ENCODE results near the gene TNKS1BP1.

The TNKS1BP1 gene

GRCh38 chr11:57260937-57261783 is 63.6 kb downstream of the TNKS1BP1 start:
- Histone ChIP-seq H3K27me3 (replicated peaks; ENCODE audit: control insufficient read depth, insufficient read depth, low read length) (no peaks in the 10 kb centered on the region), H3K9ac (ENCODE audit: low read length) (no peak overlapping the region), H3K4me3 (ENCODE audit: low read length) (no peak overlapping the region), H3K36me3 (ENCODE audit: control insufficient read depth, insufficient read depth, low read length, severe bottlenecking) (no peaks in the 10 kb centered on the region), H3K4me1 (ENCODE audit: control insufficient read depth, insufficient read depth, low read length) (no peaks in the 10 kb centered on the region), H3K9me3 (ENCODE audit: control insufficient read depth, low read length) (peaks cover 11% of the 10 kb centered on the region)
- peak; percentile 21 for DNase-seq (ENCODE audit: low read depth)

- peaks cover 17% of the 10 kb centered on the region for H3K4me1 ChIP-seq (ENCODE audit: control insufficient read depth, insufficient read depth, low read length)
- H3K9ac ChIP-seq (ENCODE audit: low read length) = no peak overlapping the region
- H3K27me3 ChIP-seq (replicated peaks; ENCODE audit: control insufficient read depth, insufficient read depth, low read length) = no peaks in the 10 kb centered on the region
- no peak overlapping the region for H3K4me3 ChIP-seq (ENCODE audit: low read length)
- H3K36me3 ChIP-seq (ENCODE audit: control insufficient read depth, insufficient read depth, low read length, severe bottlenecking) = no peaks in the 10 kb centered on the region
- peaks cover 7% of the 10 kb centered on the region for H3K9me3 ChIP-seq (ENCODE audit: control insufficient read depth, low read length)
- DNase-seq (ENCODE audit: low read depth) = no peak
Measured at GRCh38 chr11:57256119-57256518, 68.6 kb downstream of the TNKS1BP1 start.

- Histone ChIP-seq H3K4me1 (ENCODE audit: control insufficient read depth, insufficient read depth, low read length) (peaks cover 22% of the 10 kb centered on the region), H3K4me3 (ENCODE audit: low read length) (no peak overlapping the region), H3K36me3 (ENCODE audit: control insufficient read depth, insufficient read depth, low read length, severe bottlenecking) (no peaks in the 10 kb centered on the region), H3K27me3 (replicated peaks; ENCODE audit: control insufficient read depth, insufficient read depth, low read length) (no peaks in the 10 kb centered on the region), H3K9ac (ENCODE audit: low read length) (no peak overlapping the region), H3K9me3 (ENCODE audit: control insufficient read depth, low read length) (peaks cover 7% of the 10 kb centered on the region)
- peak; percentile 69 for DNase-seq (ENCODE audit: low read depth)
Measured at GRCh38 chr11:57255618-57256017, 69.1 kb downstream of the TNKS1BP1 start.

GRCh38 chr11:57254631-57255030 is 70.1 kb downstream of the TNKS1BP1 start:
- no peak overlapping the region for H3K4me3 ChIP-seq (ENCODE audit: low read length)
- H3K27me3 ChIP-seq (replicated peaks; ENCODE audit: control insufficient read depth, insufficient read depth, low read length) = no peaks in the 10 kb centered on the region
- peaks cover 27% of the 10 kb centered on the region for H3K4me1 ChIP-seq (ENCODE audit: control insufficient read depth, insufficient read depth, low read length)
- H3K9ac ChIP-seq (ENCODE audit: low read length) = no peak overlapping the region
- no peak for DNase-seq (ENCODE audit: low read depth)
- no peaks in the 10 kb centered on the region for H3K36me3 ChIP-seq (ENCODE audit: control insufficient read depth, insufficient read depth, low read length, severe bottlenecking)
- H3K9me3 ChIP-seq (ENCODE audit: control insufficient read depth, low read length) = peaks cover 7% of the 10 kb centered on the region

- Histone ChIP-seq H3K27me3 (replicated peaks; ENCODE audit: control insufficient read depth, insufficient read depth, low read length) (no peaks in the 10 kb centered on the region), H3K9me3 (ENCODE audit: control insufficient read depth, low read length) (peaks cover 2% of the 10 kb centered on the region), H3K4me1 (ENCODE audit: control insufficient read depth, insufficient read depth, low read length) (peaks cover 32% of the 10 kb centered on the region), H3K36me3 (ENCODE audit: control insufficient read depth, insufficient read depth, low read length, severe bottlenecking) (no peaks in the 10 kb centered on the region), H3K9ac (ENCODE audit: low read length) (no peak overlapping the region), H3K4me3 (ENCODE audit: low read length) (no peak overlapping the region)
- peak; percentile 50 for DNase-seq (ENCODE audit: low read depth)
Measured at GRCh38 chr11:57251491-57252104, 73.2 kb downstream of the TNKS1BP1 start.

- no peaks in the 10 kb centered on the region for H3K9me3 ChIP-seq (ENCODE audit: control insufficient read depth, low read length)
- H3K27me3 ChIP-seq (replicated peaks; ENCODE audit: control insufficient read depth, insufficient read depth, low read length) = no peaks in the 10 kb centered on the region
- no peaks in the 10 kb centered on the region for H3K36me3 ChIP-seq (ENCODE audit: control insufficient read depth, insufficient read depth, low read length, severe bottlenecking)
- no peak for DNase-seq (ENCODE audit: low read depth)
- no peak overlapping the region for H3K4me3 ChIP-seq (ENCODE audit: low read length)
- H3K9ac ChIP-seq (ENCODE audit: low read length) = no peak overlapping the region
- peaks cover 32% of the 10 kb centered on the region for H3K4me1 ChIP-seq (ENCODE audit: control insufficient read depth, insufficient read depth, low read length)
Measured at GRCh38 chr11:57251037-57251436, 73.7 kb downstream of the TNKS1BP1 start.

All from adipocyte (in vitro differentiated cells).